NCI-H2081 (cell line): ENCODE measurements around the gene HMGN4.
"Not testable (repeated sequence)": the region's sequence is repeated elsewhere in the genome, so short reads cannot be mapped to it uniquely, and the experiment has no call there.

Experiments
- DNase-seq, 2 experiments: peaks; one replicate each; lab custom pipeline; 2025; lab: John Stamatoyannopoulos, UW

HMGN4 gene

GRCh38 chr6:26537846-26538571 is at the start of gene HMGN4:
Gene HMGN4, plus strand, starts transcription at chr6:26538366. Its CDS starts 6,841 bp downstream, at chr6:26545207.
- peak; percentile 82 to 86 for DNase-seq

- DNase-seq = no peak
These were observed 47.9 kb upstream of the HMGN4 start for GRCh38 chr6:26489996-26490964.

GRCh38 chr6:26491604-26492003 is 46.6 kb upstream of the HMGN4 start:
- no peak for DNase-seq

DNA sequence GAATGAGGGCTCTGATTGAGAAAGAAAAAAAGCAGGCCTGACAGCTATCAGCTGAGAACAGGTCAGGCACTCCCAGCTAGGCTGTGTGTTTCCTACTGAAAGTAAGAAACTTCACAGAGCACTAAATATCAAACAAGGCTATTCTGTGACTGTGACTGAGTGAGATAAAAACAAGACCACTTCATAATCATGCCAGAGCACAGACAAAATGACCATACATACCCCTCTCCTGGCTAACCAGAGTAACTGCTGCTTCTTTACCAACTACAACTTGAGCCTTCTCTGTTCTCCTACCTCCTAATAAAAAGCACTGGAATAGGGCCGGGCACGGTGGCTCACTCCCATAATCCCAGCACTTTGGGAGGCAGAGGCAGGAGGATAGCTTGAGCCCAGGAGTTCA is 44.9 kb upstream of the HMGN4 start:
- no peak for DNase-seq

DNA sequence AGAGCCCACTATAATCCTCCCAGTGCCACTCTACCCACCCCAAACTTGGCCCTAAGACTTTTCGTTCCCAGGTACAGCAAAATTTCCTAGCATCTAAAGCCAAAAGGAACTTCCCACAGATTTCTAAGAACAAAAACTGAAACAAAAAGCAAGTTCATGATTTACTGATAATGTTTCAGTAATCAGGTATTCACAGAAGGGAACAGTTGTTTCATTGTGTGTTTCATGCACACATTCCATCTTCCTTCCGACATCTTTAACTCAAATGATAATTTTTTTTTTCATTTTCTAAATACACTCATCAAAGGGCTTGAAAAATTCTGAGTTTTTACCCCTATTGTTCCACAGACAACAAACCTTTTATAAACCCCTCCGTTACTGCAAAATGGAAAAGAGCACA is 44.0 kb upstream of the HMGN4 start:
- DNase-seq = no peak

DNA sequence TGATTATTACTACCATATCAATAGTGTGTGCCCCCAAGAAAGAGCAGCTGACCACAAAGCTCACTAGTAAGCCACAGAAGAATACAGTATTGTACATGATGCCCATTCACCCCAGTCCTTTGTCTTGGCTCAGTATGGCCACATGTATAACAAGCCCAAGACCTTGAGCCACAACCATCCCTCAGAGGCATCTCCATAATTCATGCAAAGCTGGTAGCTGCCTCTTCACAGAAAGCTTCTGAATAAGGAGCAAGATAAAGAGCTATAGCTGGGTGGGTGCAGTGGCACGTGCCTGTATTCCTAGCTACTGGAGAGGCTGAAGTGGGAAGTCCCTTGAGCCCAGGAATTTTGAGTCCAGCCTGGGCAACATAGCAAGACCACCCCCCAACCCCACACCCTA is 42.9 kb upstream of the HMGN4 start:
- DNase-seq = no peak

- DNase-seq = no peak
These were observed 40.6 kb upstream of the HMGN4 start for GRCh38 chr6:26497610-26498009.

DNA sequence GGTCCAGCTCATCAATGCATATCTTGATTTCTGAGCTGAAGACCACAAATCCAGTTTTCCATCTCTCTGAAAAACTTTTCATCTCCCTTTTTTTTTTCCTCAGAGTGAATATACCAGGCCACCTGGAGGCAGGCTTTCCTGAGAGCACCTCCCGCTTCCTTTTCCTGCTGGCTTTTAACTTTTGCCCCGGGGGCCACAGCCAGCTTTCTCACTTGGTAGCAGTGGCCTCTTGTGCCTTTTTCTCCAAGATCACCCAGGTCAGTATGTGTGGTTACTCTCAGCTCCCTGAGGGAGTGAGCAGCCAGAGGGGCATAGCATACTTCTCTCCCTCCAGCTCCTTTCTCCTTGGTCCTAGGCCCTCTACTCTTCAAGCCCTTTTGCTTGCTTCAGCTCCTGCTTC is 38.1 kb upstream of the HMGN4 start, which contains the start of gene BTN1A1:
TSS of gene BTN1A1 (plus strand) at position 202 of the 400 bp plus-strand sequence. CDS start 984 bp downstream, outside the sequence.
- no peak for DNase-seq

DNA sequence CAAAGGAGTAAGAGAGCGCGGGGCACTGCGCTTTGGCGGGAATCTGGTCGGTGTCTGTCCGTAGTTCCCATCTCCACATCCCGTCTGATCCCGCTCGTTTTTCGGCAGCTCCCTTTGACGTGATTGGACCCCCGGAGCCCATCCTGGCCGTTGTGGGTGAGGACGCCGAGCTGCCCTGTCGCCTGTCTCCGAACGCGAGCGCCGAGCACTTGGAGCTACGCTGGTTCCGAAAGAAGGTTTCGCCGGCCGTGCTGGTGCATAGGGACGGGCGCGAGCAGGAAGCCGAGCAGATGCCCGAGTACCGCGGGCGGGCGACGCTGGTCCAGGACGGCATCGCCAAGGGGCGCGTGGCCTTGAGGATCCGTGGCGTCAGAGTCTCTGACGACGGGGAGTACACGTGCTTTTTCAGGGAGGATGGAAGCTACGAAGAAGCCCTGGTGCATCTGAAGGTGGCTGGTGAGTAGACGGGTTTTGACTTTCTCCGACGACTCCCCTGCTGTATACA is 36.6 kb upstream of the HMGN4 start:
- no peak for DNase-seq

DNA sequence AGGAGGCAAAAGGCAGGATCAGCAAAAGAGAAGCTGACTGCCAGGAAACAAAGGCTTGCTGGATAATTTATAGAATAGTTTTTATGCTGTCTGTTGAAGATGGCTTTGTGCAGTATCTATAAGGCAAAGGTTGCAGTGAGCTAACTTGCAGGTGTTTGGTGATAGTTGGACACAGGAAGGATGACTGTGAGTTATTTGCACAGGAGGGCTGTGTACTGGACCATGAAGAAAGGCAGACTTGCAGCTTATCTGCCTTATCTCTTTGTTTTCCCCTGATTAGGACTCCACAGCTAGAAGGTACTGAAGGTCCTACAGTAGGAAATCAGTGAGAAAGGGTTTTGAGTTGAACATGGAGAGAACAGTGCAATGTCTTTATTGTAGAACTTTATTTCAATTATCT is 36.0 kb upstream of the HMGN4 start:
- DNase-seq = no peak

GRCh38 chr6:26502626-26503025 is 35.5 kb upstream of the HMGN4 start:
- no peak for DNase-seq

DNA sequence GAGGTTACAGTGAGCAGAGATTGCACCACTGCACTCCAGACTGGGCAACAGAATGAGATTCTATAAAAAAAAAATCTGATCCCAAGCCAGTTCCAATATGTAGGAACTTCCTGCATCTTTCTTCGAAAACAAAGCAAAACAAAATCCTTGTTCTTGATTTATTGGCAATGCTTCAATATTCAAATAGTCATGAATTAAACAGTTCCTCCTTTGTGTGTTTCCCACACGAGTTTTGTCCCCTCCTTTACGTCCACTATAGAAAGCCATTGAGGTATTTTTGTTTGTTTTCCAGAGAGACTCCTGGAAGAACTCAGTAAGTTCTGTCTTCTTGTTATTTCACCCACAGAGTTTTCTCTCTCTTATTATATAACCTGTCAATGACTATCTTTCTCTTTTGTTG is 30.5 kb upstream of the HMGN4 start:
- no peak for DNase-seq

DNA sequence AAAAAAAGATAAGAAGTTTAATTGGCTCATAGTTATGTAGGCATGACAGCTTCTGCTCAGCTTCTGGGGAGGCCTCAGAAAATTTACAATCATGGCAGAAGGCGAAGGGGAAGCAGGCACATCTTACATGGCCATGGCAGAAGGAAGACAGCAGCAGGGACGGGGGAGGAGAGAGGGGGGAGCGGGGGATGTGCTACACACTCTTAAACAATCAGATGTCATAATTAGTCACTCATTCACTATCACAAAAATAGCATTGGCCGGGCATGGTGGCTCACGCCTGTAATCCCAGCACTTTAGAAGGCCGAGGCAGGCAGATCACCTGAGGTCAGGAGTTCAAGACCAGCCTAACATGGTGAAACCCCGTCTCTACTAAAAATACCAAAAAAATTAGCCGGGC is 27.1 kb upstream of the HMGN4 start:
- DNase-seq = not testable (repeated sequence)

- DNase-seq = no peak
These were observed 23.2 kb upstream of the HMGN4 start for GRCh38 chr6:26514984-26515383.

GRCh38 chr6:26516481-26517427 is 21.4 kb upstream of the HMGN4 start:
- DNase-seq = no peak

DNA sequence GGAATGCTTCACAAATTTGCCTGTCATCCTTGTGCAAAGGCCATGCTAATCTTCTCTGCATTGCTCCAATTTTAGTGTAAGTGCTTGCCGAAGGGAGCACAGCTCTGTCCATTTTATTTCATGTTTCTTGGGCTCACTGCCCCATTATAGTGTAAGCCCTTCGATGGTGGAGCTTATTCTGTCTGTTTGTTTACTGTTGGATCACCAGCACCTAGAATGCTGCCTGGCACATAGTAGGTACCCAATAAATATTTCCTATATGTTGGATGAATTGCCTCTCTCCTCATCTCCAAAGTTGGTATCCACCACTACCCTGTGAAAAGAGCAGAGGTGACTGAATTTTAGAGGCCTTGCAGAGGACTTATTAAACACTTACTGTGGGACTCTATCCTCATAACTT is 18.8 kb upstream of the HMGN4 start:
- DNase-seq = no peak

- DNase-seq = no peak
These were observed 17.8 kb upstream of the HMGN4 start for GRCh38 chr6:26520237-26520849.

GRCh38 chr6:26520850-26521599 is 17.1 kb upstream of the HMGN4 start:
- peak; percentile 79 to 84 for DNase-seq

- DNase-seq = peak; percentile 24 to 54
These were observed 16.4 kb upstream of the HMGN4 start for GRCh38 chr6:26521600-26522391.
